SK-N-MC (cell line): ENCODE measurements around the gene TCEAL7.

Source experiments
- DNase-seq: peaks from one replicate; pipeline ENCODE4 v3.0.0-alpha.2; 2011; ENCODE audit warnings: low read depth, low spot score
- H3K27ac ChIP-seq: fragments of 200-600 bp; sonication (generic); 2 replicates; pipeline ENCODE4 v1.5.1; 2016; ENCODE audit warnings: mixed run types
- H3K36me3 ChIP-seq: fragments of 200-600 bp; sonication (generic); 2 replicates; pipeline ENCODE4 v1.6.1; 2017; ENCODE audit warnings: antibody characterized with exemption, low read length, mixed read lengths; ENCODE audit not compliant: insufficient read depth
- H3K4me3 ChIP-seq: fragments of 200-600 bp; sonication (generic); 2 replicates; pipeline ENCODE4 v1.5.1; 2016
- H3K9ac ChIP-seq: fragments of 200-600 bp; sonication (generic); 2 replicates; pipeline ENCODE4 v1.8.0; 2017; ENCODE audit warnings: mixed run types, mixed read lengths; ENCODE audit not compliant: insufficient read length
- H3K9me3 ChIP-seq: fragments of 200-600 bp; sonication (generic); 2 replicates; pipeline ENCODE4 v1.6.1; 2017; ENCODE audit warnings: low read depth, mild to moderate bottlenecking, antibody characterized with exemption, low read length, moderate library complexity, mixed read lengths
- EZH2 ChIP-seq: fragments of 200-600 bp; sonication (generic); IDR thresholded peaks from one replicate; pipeline ENCODE4 v1.6.1; 2017; ENCODE audit warnings: antibody characterized with exemption
- FOXP2 ChIP-seq: optimal IDR thresholded peaks from 2 replicates; pipeline ENCODE3; 2011; ENCODE audit warnings: mild to moderate bottlenecking, moderate library complexity; ENCODE audit not compliant: insufficient read depth; ENCODE audit errors: extremely low read length, control extremely low read depth
- POLR2AphosphoS5 ChIP-seq: IDR thresholded peaks from 2 replicates; pipeline ENCODE4 v1.6.1; 2012; ENCODE audit warnings: mild to moderate bottlenecking, low read depth, low read length, borderline replicate concordance

The TCEAL7 gene

GRCh38 chrX:103360092-103360491 is 30.1 kb downstream of the TCEAL7 start:
- Histone ChIP-seq H3K9ac (no peak overlapping the region), H3K9me3 (no peaks in the 10 kb centered on the region), H3K4me3 (no peak overlapping the region), H3K36me3 (peaks cover 7% of the 10 kb centered on the region), H3K27ac (no peak overlapping the region)
- TF ChIP-seq POLR2AphosphoS5 (no peak), FOXP2 (no peak), EZH2 (no peak)
- no peak for DNase-seq

GRCh38 chrX:103360916-103361315 is 30.9 kb downstream of the TCEAL7 start:
- Histone ChIP-seq H3K9ac (no peak overlapping the region), H3K36me3 (peaks cover 7% of the 10 kb centered on the region), H3K9me3 (no peaks in the 10 kb centered on the region), H3K4me3 (no peak overlapping the region), H3K27ac (no peak overlapping the region)
- no peak for DNase-seq
- TF ChIP-seq POLR2AphosphoS5 (no peak), FOXP2 (no peak), EZH2 (no peak)

GRCh38 chrX:103361798-103362197 is 31.8 kb downstream of the TCEAL7 start:
- peaks cover 7% of the 10 kb centered on the region for H3K36me3 ChIP-seq
- no peaks in the 10 kb centered on the region for H3K9me3 ChIP-seq
- no peak for TF ChIP-seq POLR2AphosphoS5
- no peak for TF ChIP-seq FOXP2
- no peak for TF ChIP-seq EZH2
- DNase-seq: no peak
- no peak overlapping the region for H3K9ac ChIP-seq
- no peak overlapping the region for H3K27ac ChIP-seq
- no peak overlapping the region for H3K4me3 ChIP-seq

- no peak for DNase-seq
- Histone ChIP-seq H3K4me3 (no peak overlapping the region), H3K9me3 (no peaks in the 10 kb centered on the region), H3K36me3 (peaks cover 7% of the 10 kb centered on the region), H3K9ac (no peak overlapping the region), H3K27ac (no peak overlapping the region)
- TF ChIP-seq FOXP2: no peak
- TF ChIP-seq EZH2: no peak
- no peak for TF ChIP-seq POLR2AphosphoS5
Measured at GRCh38 chrX:103362474-103362873, 32.4 kb downstream of the TCEAL7 start.

GRCh38 chrX:103363046-103363445 is 33.0 kb downstream of the TCEAL7 start:
- DNase-seq: no peak
- Histone ChIP-seq H3K4me3 (no peak overlapping the region), H3K36me3 (peaks cover under 1% of the 10 kb centered on the region), H3K9me3 (no peaks in the 10 kb centered on the region), H3K9ac (no peak overlapping the region), H3K27ac (no peak overlapping the region)
- TF ChIP-seq FOXP2 (no peak), EZH2 (no peak), POLR2AphosphoS5 (no peak)

- DNase-seq: no peak
- TF ChIP-seq FOXP2 (no peak), POLR2AphosphoS5 (no peak), EZH2 (no peak)
Measured at GRCh38 chrX:103367502-103367901, 37.5 kb downstream of the TCEAL7 start.

GRCh38 chrX:103369479-103369878 is 39.4 kb downstream of the TCEAL7 start:
- Histone ChIP-seq H3K9ac (no peak overlapping the region), H3K9me3 (no peaks in the 10 kb centered on the region), H3K36me3 (no peaks in the 10 kb centered on the region), H3K4me3 (no peak overlapping the region), H3K27ac (no peak overlapping the region)
- no peak for DNase-seq
- TF ChIP-seq EZH2 (no peak), POLR2AphosphoS5 (no peak), FOXP2 (no peak)

More at GRCh38 chrX:103367502-103367901, 37.5 kb downstream of the TCEAL7 start:
- H3K9ac ChIP-seq: no peak overlapping the region
- no peaks in the 10 kb centered on the region for H3K9me3 ChIP-seq
- no peak overlapping the region for H3K4me3 ChIP-seq
- no peak overlapping the region for H3K27ac ChIP-seq
- H3K36me3 ChIP-seq: no peaks in the 10 kb centered on the region

- Histone ChIP-seq H3K9ac (no peak overlapping the region), H3K9me3 (no peaks in the 10 kb centered on the region), H3K4me3 (no peak overlapping the region), H3K27ac (no peak overlapping the region), H3K36me3 (peaks cover 7% of the 10 kb centered on the region)
- TF ChIP-seq EZH2: no peak
- TF ChIP-seq FOXP2: no peak
- no peak for TF ChIP-seq POLR2AphosphoS5
- DNase-seq: no peak
Measured at GRCh38 chrX:103372886-103373285, 42.8 kb downstream of the TCEAL7 start.

- H3K4me3 ChIP-seq: no peak overlapping the region
- peaks cover 13% of the 10 kb centered on the region for H3K36me3 ChIP-seq
- no peak overlapping the region for H3K27ac ChIP-seq
- no peaks in the 10 kb centered on the region for H3K9me3 ChIP-seq
- no peak for TF ChIP-seq POLR2AphosphoS5
- no peak for TF ChIP-seq EZH2
- TF ChIP-seq FOXP2: no peak
- H3K9ac ChIP-seq: no peak overlapping the region
- DNase-seq: no peak
Measured at GRCh38 chrX:103373581-103373980, 43.5 kb downstream of the TCEAL7 start.
